Activated CD8-positive, alpha-beta T cell treated with anti-CD3 and anti-CD28 coated beads for 36 hours (primary cell): ENCODE measurements around the gene ANKRD55. TPM values are rescaled to one million over a fixed set of nuclear protein-coding genes. Genes with fewer than 3 reads are reported as not detected.

ENCODE experiments used
- ATAC-seq: fragments of 200-7000 bp; cut with Tn5 transposase; one replicate; pipeline ENCODE4 v1.10.0; 2021; ENCODE audit warnings: mild to moderate bottlenecking, moderate library complexity
- CTCF ChIA-PET: fragments of 350-600 bp; sonication (Branson Sonifier 250); formaldehyde crosslinking; loops from one replicate; lab custom pipeline; 2021; ENCODE audit warnings: antibody characterized with exemption; lab: Charles Lee
- POLR2A ChIA-PET: fragments of 350-600 bp; sonication (Branson Sonifier 250); formaldehyde crosslinking; loops from one replicate; lab custom pipeline; 2021; ENCODE audit warnings: antibody characterized with exemption; lab: Charles Lee
- DNase-seq: peaks from one replicate; pipeline ENCODE4 v3.0.0-alpha.2; 2020
- H3K27ac Mint-ChIP-seq: one replicate; pipeline ENCODE4 v1.8.0; 2021; ENCODE audit warnings: mild to moderate bottlenecking, mixed read lengths
- H3K27me3 Mint-ChIP-seq: one replicate; pipeline ENCODE4 v1.8.0; 2021; ENCODE audit warnings: mixed read lengths
- H3K36me3 Mint-ChIP-seq: one replicate; pipeline ENCODE4 v1.8.0; 2021; ENCODE audit warnings: low read depth, mixed read lengths
- H3K4me1 Mint-ChIP-seq: one replicate; pipeline ENCODE4 v1.8.0; 2021; ENCODE audit warnings: low read depth, mixed read lengths
- H3K4me3 Mint-ChIP-seq: one replicate; pipeline ENCODE4 v1.8.0; 2021; ENCODE audit warnings: mild to moderate bottlenecking, moderate library complexity, mixed read lengths
- H3K9me3 Mint-ChIP-seq: one replicate; pipeline ENCODE4 v1.8.0; 2021; ENCODE audit warnings: mixed read lengths
- CTCF ChIP-seq: fragments of 200-600 bp; IDR thresholded peaks from one replicate; pipeline ENCODE4 v1.8.0; 2022; ENCODE audit warnings: antibody characterized with exemption, mild to moderate bottlenecking
- intact Hi-C: fragments of 100-400 bp; cut with micrococcal nuclease; formaldehyde crosslinking; loops from one replicate; pipeline ENCODE4 v1.10.0; 2022
- total RNA-seq, 2 experiments: library from RNA; stranded (reverse); gene quantifications; one replicate each; pipeline ENCODE4 v1.2.3, GENCODE V29; 2021

Gene ANKRD55
- total RNA-seq, 2 experiments from 2014 or later: not detected

- intact Hi-C loops: no loop called here
- CTCF ChIA-PET: interaction anchor here (3.1 kb wide), 1 partner anchor 15 kb away, joined by 9 read pairs; no protein-coding TSS in a partner anchor
These were observed 47.3 kb downstream of the ANKRD55 start for GRCh38 chr5:56185768-56186311.

DNA sequence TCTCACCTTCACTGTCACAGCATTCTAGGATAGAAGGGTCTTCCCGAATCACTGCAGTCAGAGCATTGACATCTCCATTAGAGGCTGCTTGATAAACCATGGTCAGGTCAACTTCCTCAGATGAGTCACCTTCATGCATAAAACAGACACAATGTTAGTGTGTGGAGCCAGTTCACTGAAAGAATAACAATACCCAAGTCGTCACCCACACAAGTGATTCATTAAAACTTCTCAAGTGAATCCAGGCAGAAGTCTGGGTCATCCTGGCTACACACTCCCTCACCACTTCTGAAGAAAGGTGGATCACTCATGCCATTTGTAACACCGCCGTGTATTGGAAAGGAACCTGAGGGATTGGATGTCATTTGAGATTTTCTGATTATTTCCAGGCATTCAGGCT, 49.6 kb downstream of the ANKRD55 start:
- Mint-ChIP-seq H3K4me3 (no peak overlapping the region), H3K4me1 (peaks cover 2% of the 10 kb centered on the region), H3K36me3 (no peaks in the 10 kb centered on the region), H3K27ac (no peak overlapping the region), H3K27me3 (no peaks in the 10 kb centered on the region), H3K9me3 (no peaks in the 10 kb centered on the region)
- DNase-seq (no peak), ATAC-seq (peak; percentile 42)
- POLR2A ChIA-PET: no interaction called here
- TF ChIP-seq CTCF: no peak
- CTCF ChIA-PET: no interaction called here
- intact Hi-C loops: no loop called here

More at GRCh38 chr5:56185768-56186311, 47.3 kb downstream of the ANKRD55 start:
- H3K27ac Mint-ChIP-seq: no peak overlapping the region
- H3K36me3 Mint-ChIP-seq: no peaks in the 10 kb centered on the region
- POLR2A ChIA-PET: no interaction called here
- no peak overlapping the region for H3K4me3 Mint-ChIP-seq
- TF ChIP-seq CTCF: no peak
- no peak for ATAC-seq
- H3K27me3 Mint-ChIP-seq: no peaks in the 10 kb centered on the region
- H3K4me1 Mint-ChIP-seq: peaks cover 9% of the 10 kb centered on the region
- DNase-seq: no peak
- peaks cover 1% of the 10 kb centered on the region for H3K9me3 Mint-ChIP-seq

DNA sequence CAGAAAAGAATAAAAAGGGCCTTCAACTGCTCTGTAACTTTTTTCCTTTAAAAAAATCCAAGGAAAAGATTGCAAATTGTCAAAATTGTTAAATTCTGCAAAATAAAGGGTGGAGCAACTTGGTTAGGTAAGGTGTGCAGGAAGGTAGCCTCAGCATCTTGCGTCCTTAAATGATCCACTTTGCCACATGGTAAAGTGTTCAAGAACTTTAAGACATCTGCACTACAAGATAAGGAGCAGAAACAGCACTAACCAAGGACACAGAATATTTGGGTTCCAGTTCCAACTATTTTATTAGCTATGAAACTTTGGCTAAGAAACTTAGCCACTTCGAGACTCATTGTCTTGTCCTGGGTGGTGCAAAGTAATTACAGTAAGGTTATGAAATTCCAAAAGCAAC, 53.7 kb downstream of the ANKRD55 start:
- ChIA-PET POLR2A (no interaction called here), CTCF (interaction anchor here (0.8 kb wide), 2 partner anchors 21 to 31 kb away, joined by 3 to 4 read pairs; no protein-coding TSS in a partner anchor)
- Mint-ChIP-seq H3K4me1 (peaks cover 2% of the 10 kb centered on the region), H3K9me3 (no peaks in the 10 kb centered on the region), H3K4me3 (no peak overlapping the region), H3K27me3 (no peaks in the 10 kb centered on the region), H3K27ac (no peak overlapping the region), H3K36me3 (no peaks in the 10 kb centered on the region)
- TF ChIP-seq CTCF: no peak
- intact Hi-C loops: no loop called here
- no peak for DNase-seq
- ATAC-seq: no peak

- ChIA-PET CTCF (no interaction called here), POLR2A (no interaction called here)
- H3K36me3 Mint-ChIP-seq: no peaks in the 10 kb centered on the region
- no peak for DNase-seq
- H3K27ac Mint-ChIP-seq: no peak overlapping the region
- peaks cover 2% of the 10 kb centered on the region for H3K4me1 Mint-ChIP-seq
- H3K4me3 Mint-ChIP-seq: no peak overlapping the region
- no peaks in the 10 kb centered on the region for H3K9me3 Mint-ChIP-seq
- no peak for TF ChIP-seq CTCF
- ATAC-seq: no peak
- H3K27me3 Mint-ChIP-seq: no peaks in the 10 kb centered on the region
- intact Hi-C loops: no loop called here
These were observed 54.3 kb downstream of the ANKRD55 start for GRCh38 chr5:56178823-56179222.

- POLR2A ChIA-PET: no interaction called here
These were observed 56.1 kb downstream of the ANKRD55 start for GRCh38 chr5:56176871-56177533.

More at GRCh38 chr5:56176871-56177533, 56.1 kb downstream of the ANKRD55 start:
- intact Hi-C loops: no loop called here
- CTCF ChIA-PET: interaction anchor here (1.3 kb wide), 2 partner anchors 23 to 25 kb away, joined by 4 to 5 read pairs; no protein-coding TSS in a partner anchor
- no peaks in the 10 kb centered on the region for H3K27me3 Mint-ChIP-seq
- ATAC-seq (no peak), DNase-seq (no peak)
- no peaks in the 10 kb centered on the region for H3K9me3 Mint-ChIP-seq
- H3K36me3 Mint-ChIP-seq: no peaks in the 10 kb centered on the region
- no peak for TF ChIP-seq CTCF
- H3K27ac Mint-ChIP-seq: no peak overlapping the region
- peaks cover 9% of the 10 kb centered on the region for H3K4me1 Mint-ChIP-seq
- H3K4me3 Mint-ChIP-seq: no peak overlapping the region
